Activated naive CD4-positive, alpha-beta T cell treated with anti-CD3 and anti-CD28 coated beads, Interleukin-2, amount 50 U/mL, for 24 hours (primary cell): ENCODE data around the gene LHPP.
A peak's percentile ranks its signal among the peaks of the same experiment; 100 is the strongest.

ENCODE experiments used
- H3K27ac Mint-ChIP-seq: one replicate; pipeline ENCODE4 v1.8.0; 2021; ENCODE audit warnings: mild to moderate bottlenecking, mixed read lengths
- H3K27me3 Mint-ChIP-seq: one replicate; pipeline ENCODE4 v1.8.0; 2021; ENCODE audit warnings: mixed read lengths
- H3K36me3 Mint-ChIP-seq: one replicate; pipeline ENCODE4 v1.8.0; 2021; ENCODE audit warnings: mixed read lengths
- H3K4me1 Mint-ChIP-seq: one replicate; pipeline ENCODE4 v1.8.0; 2021; ENCODE audit warnings: mixed read lengths
- H3K4me3 Mint-ChIP-seq: one replicate; pipeline ENCODE4 v1.8.0; 2021; ENCODE audit warnings: mild to moderate bottlenecking, mixed read lengths
- H3K9me3 Mint-ChIP-seq: one replicate; pipeline ENCODE4 v1.8.0; 2021; ENCODE audit warnings: mixed read lengths

Gene LHPP, protein sequence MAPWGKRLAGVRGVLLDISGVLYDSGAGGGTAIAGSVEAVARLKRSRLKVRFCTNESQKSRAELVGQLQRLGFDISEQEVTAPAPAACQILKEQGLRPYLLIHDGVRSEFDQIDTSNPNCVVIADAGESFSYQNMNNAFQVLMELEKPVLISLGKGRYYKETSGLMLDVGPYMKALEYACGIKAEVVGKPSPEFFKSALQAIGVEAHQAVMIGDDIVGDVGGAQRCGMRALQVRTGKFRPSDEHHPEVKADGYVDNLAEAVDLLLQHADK

DNA sequence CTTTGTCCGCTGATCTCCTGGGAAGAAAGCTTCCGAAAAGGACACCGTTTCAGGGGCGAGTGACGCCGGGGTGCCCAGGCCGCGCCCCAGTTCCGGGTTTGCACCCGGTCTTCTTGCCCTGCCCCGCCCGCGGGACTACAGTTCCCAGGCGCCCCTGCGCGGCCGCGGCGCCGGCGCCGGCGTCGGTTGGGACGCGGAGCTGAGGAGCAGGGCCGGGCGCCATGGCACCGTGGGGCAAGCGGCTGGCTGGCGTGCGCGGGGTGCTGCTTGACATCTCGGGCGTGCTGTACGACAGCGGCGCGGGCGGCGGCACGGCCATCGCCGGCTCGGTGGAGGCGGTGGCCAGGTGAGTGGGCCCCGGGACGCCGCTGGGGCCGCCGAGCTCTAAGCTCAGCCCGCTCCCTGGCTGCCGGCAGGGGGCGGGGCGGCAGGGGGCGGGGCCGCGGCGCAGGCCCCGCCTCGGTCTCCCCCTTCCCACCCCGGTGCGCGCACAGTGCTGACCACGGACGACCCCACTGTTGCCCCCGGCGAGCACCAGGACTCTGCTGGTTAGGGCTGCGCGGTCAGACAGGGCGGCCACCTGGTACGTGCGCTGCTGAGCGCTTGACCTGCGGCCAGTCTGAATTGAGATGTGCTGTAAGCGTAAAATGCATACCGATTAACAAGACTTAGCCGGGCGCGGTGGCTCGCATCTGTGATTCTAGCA is at the start of gene LHPP:
Gene LHPP, plus strand, starts transcription at position 182 of the 706 bp plus-strand sequence. Its CDS starts 40 bp downstream, at position 222.
- H3K4me3 Mint-ChIP-seq, result peak within 1 kb of the TSS; percentile 95
- no peaks in the 10 kb centered on the region for H3K36me3 Mint-ChIP-seq
- no peaks in the 10 kb centered on the region for H3K9me3 Mint-ChIP-seq
- H3K27ac Mint-ChIP-seq, result peak within 1 kb of the TSS; percentile 98
- H3K27me3 Mint-ChIP-seq, result no peaks in the 10 kb centered on the region
- peaks cover 29% of the 10 kb centered on the region for H3K4me1 Mint-ChIP-seq

DNA sequence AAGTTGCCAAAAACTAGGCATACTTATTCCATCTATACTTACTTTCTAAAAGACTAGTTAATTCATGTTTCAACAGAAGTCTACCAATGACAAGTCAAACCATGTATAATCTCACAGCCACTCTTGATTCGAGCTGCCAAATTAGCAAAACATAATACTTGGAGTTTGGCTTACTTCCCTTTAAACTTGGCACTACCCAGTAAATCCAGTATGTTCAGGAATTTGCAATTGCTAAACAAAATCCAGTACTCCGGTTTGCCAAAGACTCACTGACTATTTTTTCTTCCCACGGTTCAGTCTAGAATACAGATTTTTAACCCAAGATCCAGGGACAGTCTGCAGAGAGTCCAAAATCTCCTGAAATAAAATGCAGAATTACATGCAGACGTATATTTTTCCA is 47.5 kb upstream of the LHPP start:
- H3K36me3 Mint-ChIP-seq, result peaks cover 7% of the 10 kb centered on the region
- no peak overlapping the region for H3K27ac Mint-ChIP-seq
- no peaks in the 10 kb centered on the region for H3K9me3 Mint-ChIP-seq
- no peaks in the 10 kb centered on the region for H3K27me3 Mint-ChIP-seq
- peaks cover 45% of the 10 kb centered on the region for H3K4me1 Mint-ChIP-seq
- no peak overlapping the region for H3K4me3 Mint-ChIP-seq

DNA sequence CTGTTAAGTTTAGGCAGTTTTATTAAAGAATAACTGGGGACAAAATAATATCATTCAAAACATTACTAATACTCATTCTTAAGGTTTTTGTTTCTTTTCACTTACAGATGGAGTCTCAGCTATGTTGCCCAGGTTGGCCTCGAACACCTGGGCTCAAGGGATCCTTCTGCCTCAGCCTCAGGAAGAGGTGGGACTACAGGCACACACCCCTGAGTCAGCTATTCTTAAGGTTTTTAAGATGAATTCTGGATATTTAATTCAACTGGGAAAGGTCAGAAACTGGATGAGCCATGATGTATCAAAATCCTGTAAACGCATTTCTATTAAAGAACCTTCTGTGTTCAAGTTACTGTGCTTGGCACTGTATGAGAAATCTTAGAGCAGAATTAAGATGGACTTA is 46.4 kb upstream of the LHPP start:
- Mint-ChIP-seq H3K4me3 (no peak overlapping the region), H3K27ac (no peak overlapping the region), H3K9me3 (no peaks in the 10 kb centered on the region), H3K27me3 (no peaks in the 10 kb centered on the region), H3K4me1 (peaks cover 49% of the 10 kb centered on the region), H3K36me3 (peaks cover 5% of the 10 kb centered on the region)

DNA sequence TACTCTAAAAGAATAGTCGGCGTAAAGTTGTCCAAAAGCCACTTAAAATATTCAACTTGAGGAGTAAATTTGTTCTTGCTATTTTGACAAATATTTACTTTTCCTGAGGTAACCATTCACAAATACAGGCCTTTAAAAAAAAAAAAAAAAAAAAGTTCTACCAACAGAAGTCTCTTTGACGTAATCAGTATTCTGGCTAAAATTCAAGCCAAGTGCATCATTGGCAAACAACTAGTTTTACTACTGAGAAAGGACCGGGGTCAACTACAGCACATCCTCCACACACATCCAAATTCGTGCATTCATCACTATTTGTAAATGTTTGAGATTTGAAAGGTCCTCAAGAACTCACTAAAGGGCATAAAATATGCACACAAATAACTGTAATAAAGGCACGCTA is 44.9 kb upstream of the LHPP start:
- H3K9me3 Mint-ChIP-seq, result no peaks in the 10 kb centered on the region
- no peaks in the 10 kb centered on the region for H3K27me3 Mint-ChIP-seq
- H3K36me3 Mint-ChIP-seq, result peaks cover 4% of the 10 kb centered on the region
- H3K4me1 Mint-ChIP-seq, result peaks cover 49% of the 10 kb centered on the region
- H3K27ac Mint-ChIP-seq, result no peak overlapping the region
- H3K4me3 Mint-ChIP-seq, result peak overlapping the region; percentile 58

DNA sequence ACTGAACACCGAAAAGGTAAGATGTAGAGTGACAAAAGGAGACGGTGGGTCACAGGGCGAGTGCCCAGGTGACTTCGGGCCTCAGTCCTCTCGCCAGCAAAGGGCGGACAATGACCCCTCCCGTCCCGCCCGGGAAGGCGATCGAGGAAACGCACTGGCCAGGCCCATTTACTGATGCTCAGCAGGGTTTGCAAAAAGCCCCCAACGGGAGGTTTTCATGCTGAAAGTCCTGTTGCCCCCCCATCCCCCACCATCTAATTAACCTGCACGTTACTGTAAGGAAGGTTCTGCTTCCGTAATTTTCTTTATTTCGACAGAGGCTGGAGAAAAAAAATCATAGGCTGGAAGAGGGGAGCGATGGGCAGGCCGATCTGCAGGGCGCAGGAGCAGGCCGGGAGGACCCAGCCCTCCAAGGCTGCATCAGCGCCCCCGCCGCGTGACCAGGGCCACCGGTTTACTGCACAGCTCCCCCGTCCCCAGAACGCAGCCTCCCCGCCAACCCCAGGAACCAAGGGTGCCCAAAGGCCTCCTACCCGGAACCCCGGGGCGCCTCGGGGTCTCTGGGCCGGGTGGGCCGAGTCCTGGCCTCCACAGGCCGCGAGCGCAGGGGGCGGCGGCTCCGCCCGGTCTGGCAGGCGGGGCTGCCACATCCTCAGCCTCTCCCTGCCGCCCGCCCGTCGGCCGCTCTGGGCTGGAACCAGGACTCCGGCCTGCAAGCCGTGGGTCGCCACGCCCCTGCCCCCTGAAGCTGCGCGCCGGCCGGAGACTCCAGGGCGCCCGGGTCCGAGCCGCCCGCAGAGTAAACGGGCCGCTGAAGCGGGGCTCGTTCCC is 43.5 kb upstream of the LHPP start:
- no peaks in the 10 kb centered on the region for H3K27me3 Mint-ChIP-seq
- H3K9me3 Mint-ChIP-seq, result no peaks in the 10 kb centered on the region
- H3K4me1 Mint-ChIP-seq, result peaks cover 41% of the 10 kb centered on the region
- H3K27ac Mint-ChIP-seq, result no peak overlapping the region
- H3K4me3 Mint-ChIP-seq, result peak overlapping the region; percentile 86
- H3K36me3 Mint-ChIP-seq, result no peaks in the 10 kb centered on the region

DNA sequence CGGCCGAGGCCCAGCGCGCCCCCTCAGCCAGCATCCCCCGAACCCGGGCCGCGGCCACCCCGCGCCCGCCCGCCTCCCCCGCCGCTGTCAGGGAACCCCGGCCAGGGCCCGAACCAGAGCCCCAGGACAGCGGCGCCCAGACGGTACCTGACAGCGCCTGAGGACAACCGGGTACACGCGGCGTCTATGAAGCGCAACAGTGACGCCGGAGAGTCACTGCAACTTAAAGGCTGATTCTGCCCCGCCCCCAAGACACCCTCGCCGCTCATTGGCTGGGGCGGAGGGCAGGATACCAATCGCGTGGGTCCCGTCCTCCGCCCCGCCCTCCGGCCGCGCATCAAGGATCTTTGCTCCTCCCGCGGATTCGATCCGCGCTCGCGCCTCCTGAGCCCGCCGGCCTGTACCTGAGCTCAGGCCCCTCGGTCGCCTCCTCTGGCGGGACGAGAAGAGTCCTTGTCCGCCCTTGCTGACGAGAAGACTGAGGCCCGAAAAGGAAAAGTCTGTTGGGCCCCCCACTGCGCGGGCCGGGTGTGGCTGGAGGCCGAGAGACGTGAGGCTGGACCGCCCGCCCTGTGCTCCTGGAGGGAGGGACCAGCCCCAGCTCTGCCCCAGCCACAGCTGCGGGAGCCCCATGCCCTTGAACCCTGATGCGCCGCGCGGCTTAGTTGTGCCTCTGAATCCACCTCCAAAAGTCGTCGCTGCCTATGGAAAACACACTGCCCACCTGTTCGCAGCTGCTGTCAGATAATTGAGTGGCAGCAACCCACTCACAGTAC is 42.7 kb upstream of the LHPP start, which contains the start of gene OAT:
Gene OAT, minus strand, starts transcription at position 198 of the 776 bp plus-strand sequence. CDS start 6,752 bp downstream, outside the sequence.
- Mint-ChIP-seq H3K9me3 (no peaks in the 10 kb centered on the region), H3K4me1 (peaks cover 36% of the 10 kb centered on the region), H3K36me3 (no peaks in the 10 kb centered on the region), H3K27ac (peak within 1 kb of the TSS; percentile 17), H3K27me3 (peaks cover under 1% of the 10 kb centered on the region), H3K4me3 (peak within 1 kb of the TSS; percentile 86)

DNA sequence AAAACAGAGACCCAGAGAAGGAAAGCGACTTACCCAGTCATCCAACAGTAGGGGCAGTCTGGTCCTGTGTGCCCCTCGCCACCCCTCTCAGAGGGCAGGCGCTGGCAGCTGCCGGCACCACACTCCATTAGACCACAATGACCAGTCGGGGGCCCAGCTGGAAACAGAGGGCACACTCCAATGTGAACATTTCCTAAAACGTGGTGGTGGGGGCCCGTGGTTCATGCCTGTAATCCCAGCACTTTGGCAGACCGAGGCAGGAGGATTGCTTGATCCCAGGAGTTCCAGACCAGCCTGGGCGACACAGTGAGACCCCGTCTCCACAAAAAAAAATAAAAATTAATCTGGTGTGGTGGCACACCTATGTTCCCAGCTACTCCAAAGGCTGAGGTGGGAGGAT is 42.0 kb upstream of the LHPP start:
- peaks cover 29% of the 10 kb centered on the region for H3K4me1 Mint-ChIP-seq
- H3K9me3 Mint-ChIP-seq, result no peaks in the 10 kb centered on the region
- H3K4me3 Mint-ChIP-seq, result peak overlapping the region; percentile 76
- H3K27ac Mint-ChIP-seq, result peak overlapping the region; percentile 41
- H3K27me3 Mint-ChIP-seq, result peaks cover 2% of the 10 kb centered on the region
- H3K36me3 Mint-ChIP-seq, result no peaks in the 10 kb centered on the region

DNA sequence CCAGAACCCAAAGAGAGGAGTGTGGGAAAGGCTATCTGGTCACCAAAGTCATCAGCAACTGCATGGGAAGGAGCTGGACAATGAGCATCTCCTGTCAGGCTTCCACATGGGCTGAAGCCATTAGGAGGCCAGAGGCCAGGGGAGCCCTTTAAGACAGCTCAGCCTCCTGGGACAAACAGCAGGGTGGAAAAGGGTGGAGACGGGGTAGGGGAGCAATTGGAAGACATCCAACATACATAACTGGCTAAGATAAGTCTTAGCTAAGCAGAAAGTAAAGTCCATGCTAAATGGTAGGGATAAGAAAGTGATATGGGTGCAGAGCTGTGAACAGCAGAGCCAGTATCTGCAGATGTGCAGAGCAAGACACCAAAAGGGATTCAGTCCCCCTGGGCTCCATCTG is 41.4 kb upstream of the LHPP start:
- Mint-ChIP-seq H3K9me3 (no peaks in the 10 kb centered on the region), H3K4me3 (no peak overlapping the region), H3K36me3 (no peaks in the 10 kb centered on the region), H3K4me1 (peaks cover 26% of the 10 kb centered on the region), H3K27ac (no peak overlapping the region), H3K27me3 (peaks cover 2% of the 10 kb centered on the region)

DNA sequence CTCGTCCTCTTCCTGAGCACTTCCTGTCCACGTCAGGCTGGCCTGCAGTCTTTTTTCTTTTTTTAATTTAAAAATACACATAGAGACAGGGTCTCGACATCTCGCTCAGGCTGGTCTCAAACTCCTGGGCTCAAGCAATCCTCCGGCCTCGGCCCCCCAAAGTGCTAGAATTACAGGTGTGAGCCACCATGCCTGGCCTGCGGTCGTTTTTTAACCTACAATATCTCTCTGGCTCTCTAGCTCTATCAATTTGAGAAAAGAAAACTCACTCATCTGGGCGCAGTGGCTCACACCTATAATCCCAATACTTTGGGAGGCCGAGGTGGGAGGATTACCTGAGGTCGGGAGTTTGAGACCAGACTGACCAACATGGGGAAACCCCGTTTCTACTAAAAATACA is 38.9 kb upstream of the LHPP start:
- Mint-ChIP-seq H3K27me3 (peaks cover 4% of the 10 kb centered on the region), H3K9me3 (no peaks in the 10 kb centered on the region), H3K4me3 (no peak overlapping the region), H3K27ac (no peak overlapping the region), H3K36me3 (no peaks in the 10 kb centered on the region), H3K4me1 (peaks cover 6% of the 10 kb centered on the region)

DNA sequence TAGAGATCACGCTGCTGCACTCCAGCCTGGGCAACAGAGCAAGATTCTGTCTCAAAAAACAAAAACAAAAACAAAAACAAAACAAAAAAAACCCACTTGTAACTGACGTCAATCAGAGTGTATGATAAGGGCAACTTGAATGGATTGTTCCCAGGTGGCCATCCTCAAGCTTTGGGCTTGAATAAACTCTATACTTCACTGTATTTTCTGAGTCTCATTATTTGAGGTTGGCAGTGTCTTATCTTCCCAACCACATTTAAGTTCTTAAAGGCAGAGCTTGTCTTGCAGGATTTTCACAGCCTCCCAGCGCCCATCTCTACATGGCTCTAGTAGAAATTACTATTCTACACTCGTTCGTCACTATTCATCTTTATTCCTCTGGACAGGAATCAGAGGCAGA is 37.8 kb upstream of the LHPP start:
- Mint-ChIP-seq H3K27me3 (peaks cover 5% of the 10 kb centered on the region), H3K9me3 (no peaks in the 10 kb centered on the region), H3K27ac (no peak overlapping the region), H3K4me3 (no peak overlapping the region), H3K36me3 (no peaks in the 10 kb centered on the region), H3K4me1 (peaks cover 4% of the 10 kb centered on the region)

DNA sequence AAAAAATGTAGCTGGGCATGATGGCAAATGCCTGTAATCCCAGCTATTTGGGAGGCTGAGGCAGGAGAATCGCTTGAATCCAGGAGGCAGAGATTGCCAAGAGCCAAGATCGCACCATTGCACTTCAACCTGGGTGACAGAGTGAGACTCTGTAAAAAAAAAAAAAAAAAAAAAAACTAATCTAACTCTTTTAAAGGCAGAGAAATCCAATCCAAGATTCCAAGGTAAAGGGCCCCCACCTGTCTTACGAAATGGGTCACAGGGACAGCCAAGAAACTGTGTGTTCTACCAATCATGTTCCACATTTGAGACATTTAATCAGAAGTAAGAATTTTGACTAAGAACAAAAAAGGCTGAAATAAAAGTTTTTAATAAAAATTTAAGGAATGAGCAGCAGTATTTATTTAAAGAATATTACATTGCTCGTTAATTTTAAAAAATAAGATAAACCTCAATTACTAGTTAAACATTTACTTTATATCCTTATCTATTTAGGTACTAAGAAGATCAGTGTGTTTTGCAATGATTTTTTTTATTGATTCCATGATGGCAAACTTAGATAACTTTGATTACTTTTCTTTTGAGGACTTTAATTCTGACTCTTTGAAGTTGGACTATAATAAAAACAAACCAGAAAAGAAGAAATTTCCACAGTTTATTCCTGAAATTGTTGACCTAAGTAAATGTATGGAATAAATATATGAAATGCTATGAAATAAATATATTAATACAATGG is 36.2 kb upstream of the LHPP start:
- H3K4me1 Mint-ChIP-seq, result no peaks in the 10 kb centered on the region
- no peak overlapping the region for H3K27ac Mint-ChIP-seq
- H3K9me3 Mint-ChIP-seq, result no peaks in the 10 kb centered on the region
- no peak overlapping the region for H3K4me3 Mint-ChIP-seq
- no peaks in the 10 kb centered on the region for H3K36me3 Mint-ChIP-seq
- peaks cover 5% of the 10 kb centered on the region for H3K27me3 Mint-ChIP-seq

DNA sequence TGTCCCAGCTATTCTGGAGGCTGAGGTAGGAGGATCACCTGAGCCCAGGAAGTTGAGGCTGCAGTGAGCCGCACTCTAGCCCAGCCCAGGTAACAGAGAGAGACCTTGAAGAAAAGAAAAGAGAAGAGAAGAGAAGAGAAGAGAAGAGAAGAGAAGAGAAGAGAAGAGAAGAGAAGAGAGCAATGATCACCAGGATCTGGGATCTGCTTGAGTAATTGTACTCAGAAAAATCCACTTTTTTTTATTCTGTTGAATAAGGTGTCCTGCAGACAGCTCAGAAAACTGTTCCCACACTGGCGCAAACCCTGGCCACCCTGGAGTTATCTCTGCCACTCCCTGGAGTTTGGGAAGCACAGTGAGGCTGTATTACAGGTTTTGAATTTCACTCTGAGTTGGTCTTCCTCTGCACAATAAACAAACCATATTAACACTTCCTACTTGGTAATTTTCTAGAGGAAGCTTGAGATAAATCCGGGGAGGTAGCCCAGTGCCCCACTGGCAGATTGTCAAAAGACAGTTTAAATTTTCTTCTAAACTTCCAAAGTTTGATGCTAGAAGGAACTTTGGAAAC is 33.3 kb upstream of the LHPP start:
- Mint-ChIP-seq H3K27ac (no peak overlapping the region), H3K9me3 (no peaks in the 10 kb centered on the region), H3K27me3 (peaks cover 7% of the 10 kb centered on the region), H3K36me3 (no peaks in the 10 kb centered on the region), H3K4me1 (no peaks in the 10 kb centered on the region), H3K4me3 (no peak overlapping the region)

DNA sequence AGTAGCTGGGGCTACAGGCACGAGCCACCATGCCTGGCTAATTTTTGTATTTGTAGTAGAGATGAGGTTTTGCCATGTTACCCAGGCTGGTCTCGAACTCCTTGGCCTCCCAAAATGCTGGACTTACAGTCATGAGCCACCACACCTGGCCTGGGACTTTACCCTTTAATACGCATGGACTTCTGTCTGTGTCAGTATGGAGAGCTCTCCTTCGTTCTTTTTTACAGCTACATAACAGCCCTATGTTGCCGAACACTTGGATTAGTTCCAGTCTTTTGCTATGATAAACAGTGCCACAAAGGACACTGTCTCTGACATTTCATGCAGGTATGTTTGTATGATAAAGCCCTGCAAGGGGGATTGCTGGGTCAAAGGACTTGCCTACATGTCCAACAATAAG is 32.0 kb upstream of the LHPP start:
- Mint-ChIP-seq H3K36me3 (no peaks in the 10 kb centered on the region), H3K27me3 (peaks cover 4% of the 10 kb centered on the region), H3K4me3 (no peak overlapping the region), H3K4me1 (no peaks in the 10 kb centered on the region), H3K9me3 (no peaks in the 10 kb centered on the region), H3K27ac (no peak overlapping the region)

DNA sequence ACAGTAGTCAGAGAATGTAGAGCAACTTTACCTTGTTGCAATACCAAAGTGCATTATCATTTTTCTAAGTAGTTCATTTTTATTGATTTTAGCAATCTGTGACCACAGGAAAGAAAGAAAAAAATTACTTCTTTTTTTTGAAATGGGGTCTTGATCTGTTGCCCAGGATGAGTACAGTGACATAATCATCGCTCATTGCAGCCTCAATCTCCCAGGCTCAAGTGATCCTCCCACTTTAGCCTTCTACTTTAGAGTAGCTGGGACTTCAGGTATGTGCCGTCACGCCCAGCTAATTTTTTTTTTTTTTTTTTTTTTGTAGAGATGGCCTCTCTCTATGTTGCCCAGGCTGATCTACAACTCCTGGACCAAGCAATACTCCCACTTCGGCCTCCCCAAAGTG is 31.5 kb upstream of the LHPP start:
- no peaks in the 10 kb centered on the region for H3K4me1 Mint-ChIP-seq
- H3K4me3 Mint-ChIP-seq, result no peak overlapping the region
- no peak overlapping the region for H3K27ac Mint-ChIP-seq
- H3K27me3 Mint-ChIP-seq, result peaks cover 4% of the 10 kb centered on the region
- H3K36me3 Mint-ChIP-seq, result no peaks in the 10 kb centered on the region
- no peaks in the 10 kb centered on the region for H3K9me3 Mint-ChIP-seq
